Ishikawa (cell line): Measurements from ENCODE around the gene HAGH.

ENCODE experiments used
- EGR1 ChIP-seq: IDR thresholded peaks from 2 replicates; pipeline ENCODE4 v1.6.1; 2012
- EP300 ChIP-seq: IDR thresholded peaks from 2 replicates; pipeline ENCODE4 v1.6.1; 2012; ENCODE audit warnings: borderline replicate concordance
- MAX ChIP-seq: IDR thresholded peaks from 2 replicates; pipeline ENCODE4 v1.6.1; 2012
- REST ChIP-seq: IDR thresholded peaks from 2 replicates; pipeline ENCODE4 v1.6.1; 2012; ENCODE audit warnings: low read depth, mild to moderate bottlenecking
- TAF1 ChIP-seq: IDR thresholded peaks from 2 replicates; pipeline ENCODE4 v1.6.1; 2012; ENCODE audit warnings: low read depth, mild to moderate bottlenecking
- USF1 ChIP-seq: IDR thresholded peaks from 2 replicates; pipeline ENCODE4 v1.6.1; 2012

GRCh38 chr16:1794908-1795666 lies 31.5 kb downstream of the HAGH start:
- TF ChIP-seq EP300, result no peak
- TF ChIP-seq EGR1, result no peak
- no peak for TF ChIP-seq TAF1
- no peak for TF ChIP-seq USF1
- TF ChIP-seq REST, result no peak
- TF ChIP-seq MAX, result no peak
